HG03064 (cell line): ENCODE data around the gene MLX.
"Not testable (repeated sequence)": the region's sequence is repeated elsewhere in the genome, so short reads cannot be mapped to it uniquely, and the experiment has no call there.

Experiments used
- ATAC-seq: cut with Tn5 transposase; IDR thresholded peaks from one replicate; pipeline ENCODE4 v1.9.1; 2021; ENCODE audit warnings: low read depth; ENCODE audit not compliant: unreplicated experiment

MLX gene

DNA sequence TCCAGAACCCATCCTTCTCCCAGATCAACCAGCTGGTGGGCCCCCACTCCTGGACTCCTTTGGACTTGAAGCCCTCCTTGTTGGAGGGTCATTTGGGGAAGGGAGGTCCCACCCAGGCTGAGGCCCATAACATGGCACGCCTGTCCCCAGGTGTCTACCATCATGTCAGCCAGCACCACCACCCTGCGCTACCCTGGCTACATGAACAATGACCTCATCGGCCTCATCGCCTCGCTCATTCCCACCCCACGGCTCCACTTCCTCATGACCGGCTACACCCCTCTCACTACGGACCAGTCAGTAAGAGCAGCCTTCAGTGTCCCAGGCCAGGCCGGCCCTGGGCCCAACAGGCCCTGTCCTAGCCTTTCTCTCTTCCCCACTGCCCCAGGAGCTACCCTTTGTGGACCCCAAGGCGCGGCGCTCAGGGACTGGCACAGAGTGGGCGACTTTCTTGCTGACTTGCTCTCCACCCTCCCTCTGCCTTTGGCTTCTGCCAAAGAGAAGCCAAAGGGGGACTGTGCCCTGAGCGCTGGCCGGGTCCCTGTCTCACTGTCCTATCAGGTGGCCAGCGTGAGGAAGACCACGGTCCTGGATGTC lies 46.9 kb downstream of the MLX start:
- no peak for ATAC-seq

DNA sequence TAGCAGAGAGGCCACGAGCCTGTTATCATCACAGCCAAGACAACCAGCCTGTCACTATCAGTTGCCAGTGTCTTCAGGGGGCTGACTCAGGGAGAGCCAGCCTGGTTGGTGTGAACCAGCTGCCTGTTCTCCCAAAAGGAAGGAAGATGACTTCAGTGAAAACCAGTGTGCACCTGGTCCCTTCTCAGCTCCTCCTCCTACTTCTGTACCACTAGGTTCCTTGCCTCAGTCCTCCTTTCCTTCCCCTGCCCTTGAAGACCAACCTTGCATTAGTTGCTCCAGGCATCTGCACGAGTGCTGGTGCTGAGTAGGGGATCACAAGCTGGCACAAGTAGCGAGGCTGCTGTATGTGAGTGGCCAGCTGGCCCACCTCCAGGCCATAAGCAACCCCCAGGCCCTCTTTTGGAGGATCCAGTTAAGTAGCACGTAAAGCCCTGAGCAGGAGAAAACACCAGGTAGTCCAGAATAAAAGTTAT lies 51.1 kb downstream of the MLX start:
- ATAC-seq: peak; percentile 31

DNA sequence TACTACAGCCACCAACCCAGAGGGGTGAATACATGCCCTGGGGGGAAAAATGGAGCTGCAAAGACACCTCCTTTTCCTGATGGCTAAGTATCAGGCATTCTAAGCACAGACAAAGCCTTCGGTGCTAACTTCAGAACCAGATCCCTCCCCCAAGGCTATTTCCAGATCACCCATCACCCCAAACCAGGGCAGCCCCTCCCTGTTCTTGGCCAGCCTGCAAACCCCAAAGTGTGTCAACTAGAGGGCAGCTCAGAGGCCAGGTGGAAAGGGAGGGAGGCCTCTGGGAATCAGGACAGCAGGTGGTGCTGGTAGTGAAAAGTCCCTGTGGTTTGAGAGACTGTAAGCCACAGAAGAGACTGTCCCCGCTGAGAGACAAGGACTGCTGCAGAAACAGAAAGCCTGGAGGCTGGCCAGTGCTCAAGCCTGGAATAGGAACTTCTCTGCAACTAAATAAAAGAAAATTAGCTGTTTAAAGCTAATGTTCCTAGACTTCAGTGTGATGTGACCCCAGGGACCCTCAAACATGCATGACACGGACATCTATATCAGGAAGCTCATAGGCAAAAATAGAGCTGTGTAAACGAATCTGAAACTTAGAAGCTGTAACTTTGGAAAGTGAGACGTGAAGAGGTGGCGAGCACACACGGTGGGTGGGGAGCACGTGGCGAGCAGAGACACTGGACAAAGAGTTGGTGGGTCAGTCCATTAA lies 51.7 kb downstream of the MLX start:
- ATAC-seq: peak; percentile 73

DNA sequence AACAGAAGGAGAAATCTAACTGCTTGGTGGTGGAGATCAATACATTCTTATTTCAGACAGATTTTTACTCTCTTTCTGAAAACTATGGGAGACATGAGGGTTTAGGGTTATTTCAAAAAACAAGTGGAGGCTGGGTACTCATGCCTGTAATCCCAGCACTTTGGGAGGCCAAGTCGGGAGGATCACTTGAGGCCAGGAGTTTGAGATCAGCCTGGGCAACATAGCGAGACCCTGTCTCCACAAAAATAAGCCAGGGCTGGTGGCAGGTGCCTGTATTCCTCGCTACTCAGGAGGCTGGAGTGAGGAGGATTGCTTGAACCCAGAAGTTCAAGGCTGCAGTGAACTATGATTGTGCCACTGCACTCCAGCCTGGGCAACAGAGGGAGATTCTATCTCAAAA lies 55.1 kb downstream of the MLX start:
- ATAC-seq: not testable (repeated sequence)
